Endothelial cell of umbilical vein (primary cell): ENCODE measurements around the gene TTLL9. TPM values are rescaled to one million over a fixed set of nuclear protein-coding genes. Genes with fewer than 3 reads are reported as not detected.

Experiments used
- BruUV-seq: library from RNA; stranded (reverse); fragments of 400-500 nt; replicated peaks from 2 replicates; lab custom pipeline; 2021; lab: Mats Ljungman, UMichigan
- CTCF ChIA-PET: fragments of 300-600, 350-600 bp; sonication (Branson Sonifier 250); formaldehyde crosslinking; loops from one replicate; lab custom pipeline; 2021; ENCODE audit warnings: antibody characterized with exemption, inconsistent platforms; lab: Charles Lee
- POLR2A ChIA-PET: fragments of 300-600, 350-600 bp; sonication (Branson Sonifier 250); formaldehyde crosslinking; loops from one replicate; lab custom pipeline; 2021; ENCODE audit warnings: antibody characterized with exemption, inconsistent platforms; lab: Charles Lee
- DNase-seq: peaks from one replicate; pipeline ENCODE4 v3.0.0-alpha.2; 2011; ENCODE audit warnings: low read depth, low spot score
- FAIRE-seq: peaks from 2 replicates; lab custom pipeline; 2011; peaks lifted over from hg19 to GRCh38; lab: Jason Lieb, UNC
- H2AFZ ChIP-seq: 2 replicates; pipeline ENCODE4 v1.6.0; 2012; ENCODE audit warnings: low read depth, low read length, control low read depth, inconsistent platforms
- H3K27ac ChIP-seq: 2 replicates; pipeline ENCODE4 v1.5.1; 2011; ENCODE audit warnings: low read depth, mild to moderate bottlenecking, control low read depth, low read length, moderate library complexity; ENCODE audit not compliant: insufficient read depth
- H3K27me3 ChIP-seq, 2 experiments: 2 replicates each; pipeline versions ENCODE4 v1.6.0 to v1.6.1; 2011; ENCODE audit warnings: low read length in 2 of 2, mixed read lengths in 1 of 2; ENCODE audit not compliant: control insufficient read depth in 2 of 2, insufficient read depth in 2 of 2
- H3K36me3 ChIP-seq, 2 experiments: 2 replicates in 1 of 2; 3 replicates in 1 of 2; pipeline ENCODE4 v1.5.1; 2011; ENCODE audit warnings: low read length in 2 of 2, mild to moderate bottlenecking in 1 of 2, moderate library complexity in 1 of 2; ENCODE audit not compliant: control insufficient read depth in 2 of 2, insufficient read depth in 2 of 2; ENCODE audit errors: extremely low read depth in 1 of 2
- H3K4me1 ChIP-seq: 3 replicates; pipeline ENCODE4 v1.5.1; 2011; ENCODE audit warnings: mild to moderate bottlenecking, low read length; ENCODE audit not compliant: control insufficient read depth, insufficient read depth; ENCODE audit errors: extremely low read depth
- H3K4me2 ChIP-seq: 2 replicates; pipeline ENCODE4 v1.6.1; 2011; ENCODE audit warnings: low read length, control low read depth, mixed read lengths; ENCODE audit not compliant: insufficient read depth
- H3K4me3 ChIP-seq, 3 experiments: fragments of 200-600 bp in 1 of 3; sonication (generic), shearing (Covaris generic) in 1 of 3; replicated peaks in 1 of 3; 2 replicates each; pipeline ENCODE4 v1.5.1; 2011 to 2016; ENCODE audit warnings: control low read depth in 3 of 3, low read length in 3 of 3, mild to moderate bottlenecking in 2 of 3, inconsistent platforms in 1 of 3, low read depth in 1 of 3, moderate library complexity in 1 of 3; ENCODE audit not compliant: insufficient read depth in 1 of 3
- H3K79me2 ChIP-seq: 2 replicates; pipeline ENCODE4 v1.6.0; 2012; ENCODE audit warnings: low read length, inconsistent platforms; ENCODE audit not compliant: control insufficient read depth, insufficient read depth
- H3K9ac ChIP-seq: replicated peaks from 2 replicates; pipeline ENCODE3; 2011; ENCODE audit warnings: low read length, control low read depth; ENCODE audit not compliant: insufficient read depth; ENCODE audit errors: extremely low read depth
- H3K9me1 ChIP-seq: replicated peaks from 3 replicates; pipeline ENCODE4 v1.6.0; 2011; ENCODE audit warnings: mild to moderate bottlenecking, low read length; ENCODE audit not compliant: control insufficient read depth, insufficient read depth; ENCODE audit errors: extremely low read depth
- H3K9me3 ChIP-seq: replicated peaks from 2 replicates; pipeline ENCODE4 v1.5.1; 2012; ENCODE audit warnings: low read length, inconsistent platforms; ENCODE audit not compliant: control insufficient read depth, insufficient read depth
- H4K20me1 ChIP-seq: replicated peaks from 2 replicates; pipeline ENCODE3; 2011; ENCODE audit warnings: mild to moderate bottlenecking, low read length; ENCODE audit not compliant: control insufficient read depth, insufficient read depth; ENCODE audit errors: extremely low read depth
- EZH2 ChIP-seq: IDR thresholded peaks from 2 replicates; pipeline ENCODE4 v1.6.1; 2012; ENCODE audit warnings: borderline replicate concordance, low read depth, mild to moderate bottlenecking, moderate library complexity, low read length, inconsistent platforms; ENCODE audit not compliant: severe bottlenecking
- FOS ChIP-seq: IDR thresholded peaks from 2 replicates; pipeline ENCODE4 v1.6.1; 2011; ENCODE audit warnings: mild to moderate bottlenecking, low read length, moderate library complexity, borderline replicate concordance; ENCODE audit not compliant: insufficient read depth
- GATA2 ChIP-seq: IDR thresholded peaks from 2 replicates; pipeline ENCODE4 v1.7.0; 2011; ENCODE audit warnings: low read depth, mild to moderate bottlenecking, moderate library complexity, mixed read lengths, low read length; ENCODE audit not compliant: insufficient read length, insufficient read depth
- JUN ChIP-seq: IDR thresholded peaks from 2 replicates; pipeline ENCODE4 v1.6.1; 2011; ENCODE audit warnings: borderline replicate concordance, low read depth; ENCODE audit not compliant: insufficient read length, insufficient read depth
- MYC ChIP-seq: IDR thresholded peaks from one replicate; pipeline ENCODE4 v1.6.1; 2011; ENCODE audit warnings: mild to moderate bottlenecking, low read depth, low read length
- POLR2A ChIP-seq: IDR thresholded peaks from 2 replicates; pipeline ENCODE4 v1.6.1; 2012; ENCODE audit warnings: low read depth, mild to moderate bottlenecking, control low read depth, low read length
- POLR2AphosphoS5 ChIP-seq: IDR thresholded peaks from 2 replicates; pipeline ENCODE4 v1.6.1; 2012; ENCODE audit warnings: low read depth, mild to moderate bottlenecking, control low read depth, low read length, moderate library complexity; ENCODE audit not compliant: insufficient read depth
- dilution Hi-C: fragments of 300-500 bp; cut with MboI; formaldehyde crosslinking; loops from one replicate; pipeline ENCODE4 v1.15.0; 2019; ENCODE audit warnings: low sequenced_read_pairs; ENCODE audit not compliant: extremely low pct_ligation_motif_present
- intact Hi-C: fragments of 100-400 bp; cut with micrococcal nuclease; formaldehyde crosslinking; loops from one replicate; pipeline ENCODE4 v1.10.0; 2022
- polyA plus RNA-seq, 4 experiments: library from polyadenylated mRNA; depleted of rRNA in 3 of 4; stranded (reverse) in 3 of 4; unstranded in 1 of 4; fragments of >200 nt; gene quantifications; 2 replicates each; pipeline versions ENCODE4 v1.2.1 to v1.2.3, GENCODE V29; 2011 to 2012; ENCODE audit warnings: missing spikeins in 1 of 4
- total RNA-seq: library from RNA; stranded (reverse); gene quantifications from 2 replicates; pipeline ENCODE4 v1.2.3, GENCODE V29; 2021
- TF ChIP-seq, protein P1 (sequence below), 2 donors: IDR thresholded peaks; 1 replicate in 1 of 2; 2 replicates in 1 of 2; pipeline ENCODE4 v1.5.1; 2011; ENCODE audit warnings: low read length in 2 of 2, mild to moderate bottlenecking in 2 of 2, moderate library complexity in 2 of 2, control low read depth in 1 of 2, inconsistent platforms in 1 of 2, low read depth in 1 of 2; ENCODE audit not compliant: insufficient read depth in 1 of 2; ENCODE audit errors: extremely low read depth in 1 of 2
- TF ChIP-seq, protein P2 (sequence below): IDR thresholded peaks from 2 replicates; pipeline ENCODE4 v1.6.1; 2011; ENCODE audit not compliant: insufficient read depth, insufficient read length

TTLL9 gene
- total and polyA plus RNA-seq, 2 donors (not counting 3 experiments of a cell fraction or from before 2014, with no cell fraction given): 0.03 TPM; not detected in 1

DNA sequence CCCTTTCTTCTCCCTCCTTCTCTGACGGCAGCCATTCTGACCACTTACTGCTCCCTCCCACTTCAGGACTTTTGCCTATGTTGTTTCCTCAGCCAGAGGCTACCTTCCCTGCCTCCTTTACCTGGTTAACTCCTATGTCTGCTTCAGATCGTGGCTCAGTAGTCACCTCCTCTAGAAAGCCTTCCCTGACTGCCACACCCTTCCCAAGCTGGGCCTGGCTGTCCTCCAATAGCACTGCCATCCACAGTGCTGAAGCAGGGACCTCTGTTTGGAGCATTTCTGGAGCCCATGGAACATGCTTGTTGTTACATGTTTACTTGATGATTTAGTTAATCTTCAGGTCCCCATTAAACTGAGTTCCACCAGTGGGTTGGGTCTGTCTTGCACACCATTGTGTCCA, 111.3 kb downstream of the TTLL9 start:
- H3K9me3 ChIP-seq: no peaks in the 10 kb centered on the region
- ChIA-PET POLR2A (no interaction called here), CTCF (interaction anchor here (1.2 kb wide), 1 partner anchor 12 kb away, joined by 3 read pairs; no protein-coding TSS in a partner anchor)
- H3K27me3 ChIP-seq: peaks cover 3 to 4% of the 10 kb centered on the region in 2 experiments
- BruUV-seq: no TSS peak
- no peaks in the 10 kb centered on the region for H4K20me1 ChIP-seq
- H3K79me2 ChIP-seq: no peaks in the 10 kb centered on the region
- H3K36me3 ChIP-seq: no peaks in the 10 kb centered on the region
- dilution Hi-C loops: no loop called here
- no peak overlapping the region for H2AFZ ChIP-seq
- DNase-seq: no peak
- H3K4me1 ChIP-seq: no peaks in the 10 kb centered on the region
- no peak overlapping the region for H3K4me2 ChIP-seq
- H3K4me3 ChIP-seq: no peak overlapping the region
- FAIRE-seq: no peak
- H3K9ac ChIP-seq: no peak overlapping the region
- no peak overlapping the region for H3K27ac ChIP-seq
- no peak for TF ChIP-seq MYC
- no peak for TF ChIP-seq POLR2A
- TF ChIP-seq POLR2AphosphoS5: no peak
- no peak for TF ChIP-seq GATA2
- TF ChIP-seq, protein P1, sequence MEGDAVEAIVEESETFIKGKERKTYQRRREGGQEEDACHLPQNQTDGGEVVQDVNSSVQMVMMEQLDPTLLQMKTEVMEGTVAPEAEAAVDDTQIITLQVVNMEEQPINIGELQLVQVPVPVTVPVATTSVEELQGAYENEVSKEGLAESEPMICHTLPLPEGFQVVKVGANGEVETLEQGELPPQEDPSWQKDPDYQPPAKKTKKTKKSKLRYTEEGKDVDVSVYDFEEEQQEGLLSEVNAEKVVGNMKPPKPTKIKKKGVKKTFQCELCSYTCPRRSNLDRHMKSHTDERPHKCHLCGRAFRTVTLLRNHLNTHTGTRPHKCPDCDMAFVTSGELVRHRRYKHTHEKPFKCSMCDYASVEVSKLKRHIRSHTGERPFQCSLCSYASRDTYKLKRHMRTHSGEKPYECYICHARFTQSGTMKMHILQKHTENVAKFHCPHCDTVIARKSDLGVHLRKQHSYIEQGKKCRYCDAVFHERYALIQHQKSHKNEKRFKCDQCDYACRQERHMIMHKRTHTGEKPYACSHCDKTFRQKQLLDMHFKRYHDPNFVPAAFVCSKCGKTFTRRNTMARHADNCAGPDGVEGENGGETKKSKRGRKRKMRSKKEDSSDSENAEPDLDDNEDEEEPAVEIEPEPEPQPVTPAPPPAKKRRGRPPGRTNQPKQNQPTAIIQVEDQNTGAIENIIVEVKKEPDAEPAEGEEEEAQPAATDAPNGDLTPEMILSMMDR (IDR thresholded peaks at IDR 0.05; ENCODE audit: extremely low read depth in 1 of 2, insufficient read depth in 1 of 2, low read depth in 1 of 2, low read length in 2 of 2): no peak
- TF ChIP-seq JUN: no peak
- TF ChIP-seq EZH2: no peak
- TF ChIP-seq, protein P2, sequence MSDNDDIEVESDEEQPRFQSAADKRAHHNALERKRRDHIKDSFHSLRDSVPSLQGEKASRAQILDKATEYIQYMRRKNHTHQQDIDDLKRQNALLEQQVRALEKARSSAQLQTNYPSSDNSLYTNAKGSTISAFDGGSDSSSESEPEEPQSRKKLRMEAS: no peak
- TF ChIP-seq FOS: no peak
- intact Hi-C loops: no loop called here
- no peaks in the 10 kb centered on the region for H3K9me1 ChIP-seq
